Mesothelial cell of epicardium (in vitro differentiated cells): Measurements from ENCODE around the gene TMC4. TPM values are rescaled to one million over a fixed set of nuclear protein-coding genes. Genes with fewer than 3 reads are reported as not detected.
"Not testable (repeated sequence)": the region's sequence is repeated elsewhere in the genome, so short reads cannot be mapped to it uniquely, and the experiment has no call there.

Source experiments
- DNase-seq, 2 experiments: peaks; one replicate each; pipeline ENCODE4 v3.0.0; 2021; ENCODE audit warnings: low spot score in 2 of 2; ENCODE audit not compliant: unreplicated experiment in 2 of 2
- H3K27ac Mint-ChIP-seq: 2 replicates; pipeline ENCODE4 v1.8.0; 2021; ENCODE audit warnings: mixed read lengths
- H3K27me3 Mint-ChIP-seq: 2 replicates; pipeline ENCODE4 v1.8.0; 2021; ENCODE audit warnings: low read depth, mixed read lengths
- H3K36me3 Mint-ChIP-seq: 2 replicates; pipeline ENCODE4 v1.8.0; 2021; ENCODE audit warnings: mixed read lengths
- H3K4me1 Mint-ChIP-seq: 2 replicates; pipeline ENCODE4 v1.8.0; 2021; ENCODE audit warnings: mixed read lengths
- H3K4me3 Mint-ChIP-seq: 2 replicates; pipeline ENCODE4 v1.8.0; 2021; ENCODE audit warnings: mild to moderate bottlenecking, moderate library complexity, mixed read lengths
- H3K9me3 Mint-ChIP-seq: 2 replicates; pipeline ENCODE4 v1.8.0; 2021; ENCODE audit warnings: mixed read lengths
- CTCF ChIP-seq: fragments of 200-600 bp; sonication (generic); IDR thresholded peaks from one replicate; pipeline ENCODE4 v1.5.0; 2021; ENCODE audit warnings: antibody characterized with exemption; ENCODE audit not compliant: unreplicated experiment
- total RNA-seq: library from RNA; stranded (reverse); gene quantifications from 3 replicates; pipeline ENCODE4 v1.2.1, GENCODE V29; 2021

Gene TMC4
- total RNA-seq, 1 donor from 2014 or later = 57.6 TPM

- Mint-ChIP-seq H3K9me3 (no peaks in the 10 kb centered on the region), H3K27ac (no peak overlapping the region), H3K4me3 (no peak overlapping the region), H3K4me1 (peaks cover 14% of the 10 kb centered on the region), H3K27me3 (no peaks in the 10 kb centered on the region), H3K36me3 (peaks cover 19% of the 10 kb centered on the region)
- no peak for DNase-seq
- TF ChIP-seq CTCF = no peak
These were observed 10.5 kb upstream of the TMC4 start for GRCh38 chr19:54183431-54183830.

GRCh38 chr19:54181894-54182293 is 8.9 kb upstream of the TMC4 start:
- H3K27ac Mint-ChIP-seq, H3K9me3 Mint-ChIP-seq, H3K4me3 Mint-ChIP-seq, H3K27me3 Mint-ChIP-seq, DNase-seq, H3K4me1 Mint-ChIP-seq: not testable (repeated sequence)
- H3K36me3 Mint-ChIP-seq = peaks cover 23% of the 10 kb centered on the region

- Mint-ChIP-seq H3K36me3 (peaks cover 27% of the 10 kb centered on the region), H3K27me3 (no peaks in the 10 kb centered on the region), H3K27ac (no peak overlapping the region), H3K4me3 (no peak overlapping the region), H3K4me1 (no peaks in the 10 kb centered on the region), H3K9me3 (no peaks in the 10 kb centered on the region)
- no peak for DNase-seq
- TF ChIP-seq CTCF = no peak
These were observed 7.7 kb upstream of the TMC4 start for GRCh38 chr19:54180691-54181091.

- no peak for DNase-seq
- no peak for TF ChIP-seq CTCF
- peaks cover 25% of the 10 kb centered on the region for H3K36me3 Mint-ChIP-seq
- no peak overlapping the region for H3K4me3 Mint-ChIP-seq
- H3K27me3 Mint-ChIP-seq = no peaks in the 10 kb centered on the region
- no peaks in the 10 kb centered on the region for H3K4me1 Mint-ChIP-seq
- no peak overlapping the region for H3K27ac Mint-ChIP-seq
- H3K9me3 Mint-ChIP-seq = no peaks in the 10 kb centered on the region
These were observed 7.0 kb upstream of the TMC4 start for GRCh38 chr19:54179921-54180461.

- H3K4me1 Mint-ChIP-seq = no peaks in the 10 kb centered on the region
- no peaks in the 10 kb centered on the region for H3K9me3 Mint-ChIP-seq
- no peak for TF ChIP-seq CTCF
- H3K36me3 Mint-ChIP-seq = peaks cover 25% of the 10 kb centered on the region
- H3K27ac Mint-ChIP-seq = no peak overlapping the region
- no peak overlapping the region for H3K4me3 Mint-ChIP-seq
- DNase-seq = no peak
- no peaks in the 10 kb centered on the region for H3K27me3 Mint-ChIP-seq
These were observed 6.4 kb upstream of the TMC4 start for GRCh38 chr19:54179262-54179852.

- Mint-ChIP-seq H3K4me1 (no peaks in the 10 kb centered on the region), H3K27ac (no peak overlapping the region), H3K27me3 (no peaks in the 10 kb centered on the region), H3K4me3 (no peak overlapping the region), H3K9me3 (no peaks in the 10 kb centered on the region), H3K36me3 (peaks cover 19% of the 10 kb centered on the region)
- DNase-seq = no peak
- no peak for TF ChIP-seq CTCF
These were observed 5.8 kb upstream of the TMC4 start for GRCh38 chr19:54178581-54179261.
